HG03097 (cell line): Measurements from ENCODE around the gene GMNC.
"Not testable (repeated sequence)": the region's sequence is repeated elsewhere in the genome, so short reads cannot be mapped to it uniquely, and the experiment has no call there.

Experiments used
- ATAC-seq: cut with Tn5 transposase; IDR thresholded peaks from one replicate; pipeline ENCODE4 v1.9.1; 2021; ENCODE audit not compliant: unreplicated experiment, low FRiP score

The GMNC gene, protein sequence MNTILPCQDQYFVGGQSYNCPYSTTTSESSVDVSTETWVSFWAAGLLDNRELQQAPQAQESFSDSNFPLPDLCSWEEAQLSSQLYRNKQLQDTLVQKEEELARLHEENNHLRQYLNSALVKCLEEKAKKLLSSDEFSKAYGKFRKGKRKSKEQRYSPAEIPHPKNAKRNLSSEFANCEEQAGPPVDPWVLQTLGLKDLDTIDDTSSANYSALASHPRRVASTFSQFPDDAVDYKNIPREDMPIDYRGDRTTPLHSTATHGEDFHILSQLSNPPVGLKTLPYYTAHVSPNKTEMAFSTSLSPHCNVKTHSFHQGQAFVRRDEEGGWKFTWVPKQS

DNA sequence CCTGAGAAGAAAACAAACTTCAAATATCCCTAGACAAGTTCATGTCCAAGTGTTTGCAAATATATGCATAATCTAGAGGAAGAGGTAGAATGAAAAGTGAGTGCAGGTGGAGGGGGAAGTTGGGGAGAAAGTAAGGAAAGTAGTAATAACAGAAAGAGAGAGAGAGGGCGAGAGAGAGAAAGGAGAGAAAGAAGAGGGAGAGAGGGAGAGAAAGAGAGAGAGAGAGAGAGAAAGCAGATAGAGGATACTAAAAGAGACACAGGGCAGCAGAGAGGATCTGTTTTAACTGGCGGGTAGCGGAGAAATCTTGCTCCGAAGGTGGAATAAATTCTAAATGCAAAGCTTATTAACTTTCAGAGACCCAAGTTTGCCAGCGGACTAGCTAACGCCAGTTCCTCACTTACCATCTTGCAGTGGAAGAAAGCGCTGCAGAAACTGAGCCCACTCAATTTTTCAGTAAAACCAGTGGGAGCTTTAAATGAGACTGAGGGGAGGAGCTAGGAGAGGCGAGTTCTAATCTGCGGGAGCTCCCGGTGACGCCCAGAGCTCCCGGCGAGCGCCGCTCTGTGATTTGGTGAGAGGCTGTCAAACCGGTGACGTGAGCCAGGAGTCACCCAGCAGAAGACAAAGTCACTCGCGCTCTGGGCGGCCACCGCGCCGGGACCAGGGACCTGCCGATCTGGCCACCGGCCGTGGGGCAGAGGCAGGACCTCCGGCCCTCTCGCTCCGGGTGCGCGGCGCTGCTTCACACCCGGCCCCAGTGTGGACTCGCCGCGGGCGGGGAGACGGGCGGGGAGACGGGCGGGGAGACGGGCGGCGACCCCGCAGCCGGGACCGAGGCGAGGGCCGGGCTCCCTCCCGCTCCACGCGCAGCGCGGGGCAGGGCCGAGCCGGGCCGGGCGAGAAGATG lies at the start of gene GMNC:
Gene GMNC (minus strand): TSS at position 486 of the 910 bp plus-strand sequence. CDS start 79 bp downstream, at position 407.
- ATAC-seq, result peak; percentile 81

DNA sequence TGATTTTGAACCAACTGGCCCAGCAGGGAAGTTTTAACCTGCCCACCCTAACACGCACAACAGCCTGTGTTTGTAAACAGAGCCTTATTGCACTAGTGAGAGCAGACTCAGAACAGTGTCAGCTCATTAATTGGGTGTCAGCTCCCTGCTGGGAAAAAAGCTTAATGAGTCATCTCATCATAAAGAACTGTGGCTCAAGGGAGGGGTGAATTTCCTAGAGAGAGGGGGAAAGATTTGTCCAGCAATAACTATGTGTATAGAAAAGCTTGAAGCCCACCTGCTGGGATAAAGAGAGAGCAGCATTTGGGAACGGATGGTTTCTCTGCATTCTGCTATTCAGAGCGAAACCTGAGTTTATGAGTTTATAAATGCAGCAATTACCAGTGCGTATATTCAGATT lies 48.9 kb upstream of the GMNC start:
- no peak for ATAC-seq

DNA sequence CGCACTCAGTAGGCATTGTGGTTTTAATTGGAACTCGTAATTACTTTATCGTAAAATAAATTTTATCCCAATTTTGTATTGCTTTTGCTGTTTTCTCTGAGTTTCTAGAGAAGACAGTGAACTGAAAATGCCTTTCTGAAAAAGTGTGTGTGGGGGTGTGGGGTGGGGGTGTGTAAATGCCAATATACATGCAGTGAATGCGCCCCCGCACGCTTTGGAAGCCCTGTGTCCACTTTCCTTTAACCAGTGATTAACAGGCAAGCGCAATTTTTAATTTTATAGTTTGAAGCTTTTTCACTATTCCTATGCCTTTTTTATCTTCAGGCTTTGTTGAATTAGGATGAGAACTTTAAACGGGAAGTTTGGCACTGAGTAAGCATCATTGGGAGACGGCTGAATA lies 47.4 kb upstream of the GMNC start:
- ATAC-seq, result no peak

DNA sequence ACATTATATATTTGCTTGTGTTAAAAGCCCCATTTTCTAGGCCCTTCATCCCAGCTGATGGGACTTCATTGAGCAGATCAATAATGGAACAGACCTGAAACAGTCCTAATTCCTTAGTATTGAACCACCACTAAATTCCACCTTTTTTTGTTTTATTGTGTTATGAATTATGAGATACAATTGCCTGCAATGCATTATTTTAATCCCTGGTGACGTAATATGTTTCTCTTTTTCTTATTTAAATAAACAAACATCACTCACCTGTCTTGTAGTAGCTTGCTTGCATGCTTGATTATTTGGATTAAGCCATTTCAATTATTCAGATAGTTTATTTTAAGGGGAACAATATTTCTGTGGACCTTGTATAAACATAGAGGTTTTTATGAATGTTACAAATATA lies 40.7 kb upstream of the GMNC start:
- no peak for ATAC-seq

DNA sequence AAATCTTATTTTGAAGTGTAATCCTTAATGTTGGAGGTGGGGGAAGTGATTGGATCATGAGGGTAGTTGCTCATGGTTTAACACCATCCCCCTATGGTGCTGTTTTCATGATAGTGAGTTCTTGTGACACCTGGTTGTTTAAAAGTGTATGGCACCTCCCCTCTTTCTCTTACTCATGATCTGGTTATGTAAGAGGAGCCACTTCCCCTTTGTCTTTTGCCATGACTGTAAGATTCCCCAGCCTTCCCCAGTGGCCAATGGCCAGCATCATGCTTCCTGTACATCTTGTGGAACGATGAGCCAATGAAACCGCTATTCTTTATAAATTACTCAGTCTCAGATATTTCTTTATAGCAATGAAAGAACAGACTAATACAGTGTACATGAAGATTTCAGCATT lies 39.8 kb upstream of the GMNC start:
- ATAC-seq, result no peak

DNA sequence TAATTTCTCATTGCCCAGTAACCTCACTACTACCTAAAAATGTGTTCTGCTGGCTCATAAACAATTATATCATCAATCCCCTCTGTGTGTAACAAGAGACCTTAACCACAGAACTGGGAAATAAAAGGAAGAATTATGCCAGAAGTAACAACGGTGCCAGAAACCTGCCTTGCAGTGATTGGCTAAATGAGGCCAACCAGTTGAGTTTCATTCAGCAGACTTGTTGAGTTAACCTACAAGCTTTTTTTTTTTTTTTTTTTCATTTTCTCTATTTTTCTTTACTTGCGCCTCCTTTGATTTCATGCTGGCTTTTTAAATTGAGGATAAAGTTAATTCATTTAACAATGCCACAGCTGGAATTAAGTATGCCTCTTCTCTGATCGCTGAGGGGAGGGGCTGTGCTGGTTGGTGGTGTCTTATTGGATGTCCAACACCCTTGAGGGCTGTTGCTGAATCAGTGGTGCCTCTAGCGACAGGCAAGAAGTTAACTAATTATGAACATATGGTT lies 30.0 kb upstream of the GMNC start:
- no peak for ATAC-seq

DNA sequence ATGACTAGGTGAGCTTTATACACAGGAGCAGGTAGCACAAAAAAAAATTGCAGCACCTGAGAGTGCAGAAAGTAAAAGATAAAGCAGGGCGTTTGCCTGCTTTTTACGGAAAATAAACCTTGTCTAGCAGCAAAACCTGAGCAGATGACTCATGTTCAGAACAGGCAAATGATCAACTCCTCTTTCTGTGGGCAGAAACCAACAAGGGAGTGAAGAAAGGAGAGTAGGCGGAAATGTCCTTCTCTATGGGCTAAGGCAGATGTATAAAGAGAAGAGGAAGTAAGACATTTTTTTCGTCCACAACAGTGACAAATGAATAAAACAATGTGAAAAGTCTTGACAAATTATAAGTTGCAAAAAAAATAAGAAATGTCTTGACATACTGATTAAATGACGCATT lies 24.5 kb upstream of the GMNC start:
- ATAC-seq, result no peak

DNA sequence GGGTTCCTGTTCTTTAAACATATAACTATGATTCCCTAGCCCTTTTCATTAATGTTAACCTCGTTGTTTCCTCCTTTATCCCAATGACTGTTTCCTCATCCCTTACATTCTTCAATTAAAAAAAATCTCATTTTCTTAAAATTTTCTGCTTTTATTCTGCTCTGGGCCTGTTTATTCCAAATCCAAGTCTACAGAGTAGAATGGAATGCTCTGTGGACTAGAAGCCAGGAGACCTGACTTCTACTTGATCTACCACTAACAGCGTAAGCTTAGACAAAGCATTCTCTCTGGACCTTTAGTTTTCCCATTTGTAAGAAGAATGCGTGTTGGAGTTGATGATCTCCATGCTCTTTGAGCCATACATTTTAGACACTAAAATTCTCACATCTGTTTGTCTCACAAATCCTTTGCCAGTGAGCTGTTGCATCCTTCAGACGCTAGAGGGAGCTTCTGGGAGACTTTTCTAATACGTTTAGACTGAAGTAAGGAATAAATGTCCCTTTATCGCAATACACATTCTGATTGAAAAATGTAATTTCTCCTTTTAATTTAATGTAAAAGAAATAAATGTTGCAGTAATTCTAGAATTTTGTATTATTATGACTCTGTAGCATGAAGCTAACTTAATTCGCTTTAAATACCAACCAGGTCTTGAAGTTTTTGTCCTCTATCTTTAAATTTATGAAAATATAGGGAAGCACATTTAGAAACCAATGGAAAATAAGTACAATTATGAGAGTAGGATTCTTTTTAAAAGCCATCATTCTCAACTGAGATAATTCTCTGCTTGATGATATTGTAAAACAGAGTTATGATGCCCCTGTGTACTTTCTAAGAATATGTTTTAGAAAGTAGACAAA lies 21.7 kb upstream of the GMNC start:
- ATAC-seq, result peak; percentile 66

DNA sequence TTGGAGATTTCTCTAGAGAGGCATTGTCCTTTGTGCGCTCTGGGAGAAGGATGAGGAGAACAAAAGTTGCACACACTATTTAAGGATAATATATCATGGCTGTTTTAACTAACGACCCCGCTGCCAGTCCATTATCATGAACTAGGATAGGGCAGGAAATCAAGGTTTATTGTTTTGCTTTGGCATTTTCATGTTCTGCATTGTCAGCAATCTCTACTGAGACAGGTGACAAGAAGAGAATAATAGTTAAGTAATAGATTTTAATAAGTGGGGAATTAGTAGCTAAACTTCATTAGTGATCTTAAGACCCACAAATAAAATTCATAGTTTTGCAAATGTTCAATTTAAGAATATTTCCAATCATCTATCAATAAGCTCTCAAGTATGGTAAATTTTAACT lies 20.6 kb upstream of the GMNC start:
- ATAC-seq, result no peak

DNA sequence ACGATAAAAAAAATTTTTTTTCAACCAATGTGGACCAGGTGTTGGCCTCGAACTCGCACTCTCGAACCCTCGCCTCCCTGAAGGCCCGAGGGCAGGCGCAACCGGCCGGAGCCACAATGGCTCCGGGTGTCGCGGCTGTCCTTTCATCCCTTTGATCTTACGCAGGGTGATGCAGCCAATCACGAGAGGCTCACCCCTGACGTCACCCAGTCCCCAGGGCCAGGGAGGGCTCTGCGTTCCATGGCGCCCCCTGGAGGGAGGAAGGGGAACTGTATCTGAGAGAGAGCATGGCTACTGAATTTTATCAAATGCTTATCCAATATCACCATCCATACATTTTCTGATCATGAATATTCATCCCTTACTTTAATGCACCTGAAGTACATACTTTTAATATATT lies 15.4 kb upstream of the GMNC start:
- ATAC-seq, result no peak

DNA sequence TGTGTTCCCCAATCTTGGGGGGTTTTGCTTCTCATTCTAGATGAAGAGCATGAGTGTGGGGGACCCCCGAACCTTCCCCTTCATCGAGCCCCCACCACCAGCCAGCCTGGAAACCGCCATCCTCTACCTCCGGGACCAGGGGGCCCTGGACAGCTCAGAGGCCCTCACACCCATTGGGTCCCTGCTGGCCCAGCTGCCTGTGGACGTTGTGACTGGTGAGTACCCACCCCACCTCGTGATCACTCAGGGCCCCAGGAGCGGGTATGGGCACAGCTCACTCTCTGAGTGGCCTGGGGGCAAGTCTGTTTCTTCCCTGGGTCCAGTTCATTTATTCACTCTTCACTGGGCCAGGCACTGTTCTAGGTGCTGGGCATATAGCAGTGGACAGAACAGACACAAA lies 13.9 kb upstream of the GMNC start:
- not testable (repeated sequence) for ATAC-seq

DNA sequence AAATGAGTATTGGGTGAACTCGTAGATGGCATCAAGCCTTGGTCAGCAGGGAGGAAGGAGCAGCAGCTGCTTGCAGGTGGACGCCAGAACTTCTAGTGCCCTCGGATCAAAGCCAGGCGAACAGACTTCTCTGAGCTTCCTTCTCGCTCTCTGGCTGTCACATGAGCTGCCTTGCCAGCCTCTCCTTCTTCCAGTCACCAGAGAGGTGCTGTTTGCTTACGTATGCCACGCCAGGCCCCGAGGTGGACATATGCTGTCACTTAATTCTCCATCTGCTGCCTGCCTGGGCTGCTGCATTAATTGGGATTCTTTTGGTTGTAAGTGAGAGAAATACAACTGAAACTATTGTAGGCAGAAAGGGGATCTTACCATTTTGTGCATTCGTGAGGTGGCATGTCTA lies 12.6 kb upstream of the GMNC start:
- ATAC-seq, result not testable (repeated sequence)

DNA sequence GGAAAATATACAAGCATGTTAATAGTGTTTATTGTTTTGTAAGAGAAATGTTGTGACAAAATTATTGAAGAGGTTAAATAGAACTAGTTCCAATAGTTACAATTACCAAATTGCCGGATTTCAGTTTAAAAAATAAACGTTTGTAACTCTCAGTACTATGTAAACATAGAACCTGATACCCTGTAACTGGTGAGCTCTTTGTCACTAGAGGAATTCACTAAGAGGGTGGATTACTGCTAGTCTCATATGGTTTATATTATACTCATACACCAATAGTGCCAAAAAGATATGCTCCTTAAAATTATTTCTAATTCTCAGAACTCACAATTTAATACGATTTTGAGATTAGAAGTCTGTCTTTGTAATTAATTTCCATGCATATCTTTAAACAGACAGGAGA lies 7.6 kb upstream of the GMNC start:
- ATAC-seq, result no peak

DNA sequence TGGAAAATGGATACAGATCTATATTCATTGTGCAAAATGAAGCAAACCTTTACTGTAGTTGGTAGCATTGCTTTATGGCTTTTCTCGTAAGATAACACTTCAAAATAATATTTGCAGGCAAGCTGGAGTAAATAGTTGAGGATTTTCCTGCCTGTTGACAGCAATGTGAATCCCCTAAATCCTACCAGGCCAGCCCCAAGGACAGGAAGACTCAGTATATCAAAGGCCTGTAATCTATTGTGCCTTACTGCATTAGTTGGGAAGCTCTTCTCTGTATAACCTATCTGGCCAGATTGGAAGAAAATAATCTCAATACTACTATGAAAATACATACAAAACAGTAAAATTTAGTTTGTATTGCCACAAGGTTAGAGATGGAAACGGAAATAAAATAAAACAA lies 4.6 kb upstream of the GMNC start:
- ATAC-seq, result no peak

DNA sequence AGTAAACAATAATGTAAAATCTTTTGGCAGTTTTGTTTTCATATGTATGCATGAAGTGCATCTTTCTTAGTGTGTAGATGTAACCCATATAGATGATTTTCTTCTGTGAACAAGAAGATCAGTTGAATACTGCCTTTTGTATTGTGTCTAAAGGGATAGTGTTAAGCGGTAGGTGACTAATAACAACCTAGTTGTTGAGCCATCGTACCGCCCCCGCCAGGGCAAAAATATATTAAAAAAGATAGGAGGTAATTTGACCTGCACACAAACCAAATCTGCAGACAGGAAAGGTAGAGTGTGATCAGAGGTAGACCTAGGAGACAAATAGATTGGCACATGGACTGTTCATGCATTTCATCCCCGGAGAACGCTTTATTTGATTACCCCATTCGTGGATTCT lies 3.3 kb upstream of the GMNC start:
- ATAC-seq, result no peak

DNA sequence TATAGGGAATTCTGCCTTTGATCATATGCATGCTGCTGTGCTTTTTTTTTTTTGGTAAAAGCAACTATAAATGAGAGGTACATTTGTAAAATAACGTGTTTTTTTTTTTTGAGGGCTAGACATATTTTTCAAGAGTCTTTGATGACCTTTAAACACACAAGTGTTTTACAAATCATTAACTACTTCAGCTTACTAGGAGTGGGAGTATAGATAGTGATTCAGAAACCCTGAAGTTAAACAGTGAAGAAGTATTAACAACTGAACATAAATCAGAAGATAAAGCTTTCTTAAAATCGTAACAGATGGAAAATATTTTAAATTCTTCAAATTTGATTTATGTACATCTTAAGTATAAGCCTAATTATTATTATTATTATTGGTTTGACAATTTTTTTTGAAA lies 2.9 kb upstream of the GMNC start:
- no peak for ATAC-seq

DNA sequence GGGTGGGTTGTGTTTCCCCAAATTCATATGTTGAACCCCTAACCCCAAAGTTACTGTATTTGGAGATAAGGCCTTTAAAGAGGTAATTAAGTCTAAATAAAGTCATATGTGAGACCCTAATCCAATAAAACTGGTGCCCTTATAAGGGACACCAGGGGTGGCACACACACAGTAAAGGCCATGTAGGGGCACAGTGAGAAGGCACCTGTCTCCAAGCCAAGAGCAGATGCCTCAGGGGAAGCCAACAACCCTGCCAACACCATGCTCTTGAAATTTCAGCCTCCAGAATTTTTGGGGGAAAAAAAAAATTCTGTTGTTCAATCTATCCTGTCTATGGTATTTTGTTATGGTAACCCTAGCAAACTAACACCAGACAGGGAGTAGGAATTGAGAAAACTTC lies 1.5 kb upstream of the GMNC start:
- ATAC-seq, result no peak

DNA sequence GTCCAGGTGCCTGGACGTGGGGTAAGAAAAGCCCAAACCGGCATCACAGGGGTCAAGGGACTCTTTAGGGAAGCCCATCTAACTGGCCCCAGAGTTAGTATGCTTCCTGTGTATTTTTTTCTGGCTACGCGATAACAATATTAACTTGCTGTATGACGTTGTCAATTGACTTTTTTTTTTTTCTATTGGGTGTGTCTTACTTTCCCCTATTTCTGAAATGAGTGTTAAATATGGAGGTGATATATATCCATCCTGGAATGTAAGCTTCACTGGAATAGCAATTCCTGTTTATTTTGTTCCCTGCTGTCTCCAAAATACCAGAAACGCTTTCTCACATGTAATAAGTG lies 598 bp upstream of the GMNC start:
- ATAC-seq, result no peak

DNA sequence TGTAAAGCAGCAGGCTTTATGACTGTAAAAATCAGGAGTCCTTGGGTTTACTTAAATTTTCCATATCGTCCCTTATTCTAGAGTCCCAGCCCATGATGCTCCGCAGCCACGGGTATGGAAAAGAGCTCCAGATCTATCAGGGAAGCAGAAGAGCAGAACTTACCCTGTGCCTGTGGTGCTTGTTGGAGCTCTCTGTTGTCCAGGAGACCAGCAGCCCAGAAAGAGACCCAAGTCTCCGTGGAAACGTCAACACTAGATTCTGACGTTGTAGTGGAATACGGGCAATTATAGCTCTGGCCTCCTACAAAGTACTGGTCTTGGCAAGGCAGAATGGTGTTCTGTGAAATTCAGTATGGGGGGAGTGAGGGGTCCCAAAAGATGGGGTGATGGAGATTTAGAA lies 2.0 kb downstream of the GMNC start:
- ATAC-seq, result no peak

DNA sequence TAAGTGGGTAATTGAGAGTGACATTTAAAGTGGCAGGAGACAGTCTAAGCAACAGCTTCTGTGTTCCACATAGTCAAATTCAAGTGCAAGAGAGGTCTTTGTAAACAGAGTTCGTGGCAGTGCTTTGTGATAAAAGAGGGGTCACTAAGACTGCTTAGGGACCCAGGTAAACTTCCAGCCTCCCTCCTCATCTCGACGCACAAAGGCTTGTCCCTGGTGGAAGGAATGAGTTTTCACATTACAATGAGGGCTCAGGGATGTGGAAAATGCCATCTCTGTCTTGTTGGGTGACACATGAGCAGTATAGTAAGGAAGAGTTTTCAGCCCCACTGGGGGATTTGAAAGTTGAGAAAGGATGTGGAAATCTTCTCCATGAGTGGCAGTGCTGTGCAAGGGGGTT lies 7.3 kb downstream of the GMNC start:
- no peak for ATAC-seq

DNA sequence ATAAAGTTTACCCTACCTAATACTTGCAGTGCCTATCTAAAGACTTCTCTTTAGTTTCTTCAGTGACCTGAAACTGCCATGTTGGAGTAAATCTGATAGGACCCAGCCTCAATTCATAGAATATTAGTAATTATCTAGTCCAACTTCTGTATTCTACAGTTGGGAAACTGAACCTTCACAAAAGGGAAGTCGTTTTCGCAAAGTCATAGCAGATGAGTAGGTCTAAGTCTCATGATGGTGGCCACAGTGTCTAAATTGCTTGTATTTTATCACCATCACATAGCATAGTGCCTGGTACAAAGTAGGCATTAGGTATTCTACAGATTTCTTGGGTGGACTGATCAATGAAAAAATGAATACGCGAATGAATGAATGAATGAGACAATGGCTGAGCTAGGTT lies 8.4 kb downstream of the GMNC start:
- ATAC-seq, result no peak
